WI38 (cell line): ENCODE data around the gene AEBP1.

ENCODE experiments used
- H3K4me3 ChIP-seq: 2 replicates; pipeline ENCODE4 v1.5.1; 2011; ENCODE audit warnings: low read depth, mild to moderate bottlenecking, control low read depth, low read length
- TF ChIP-seq, protein P1 (sequence below): IDR thresholded peaks from 2 replicates; pipeline ENCODE4 v1.5.1; 2012; ENCODE audit warnings: low read depth, mild to moderate bottlenecking, control low read depth, low read length

The AEBP1 gene

DNA sequence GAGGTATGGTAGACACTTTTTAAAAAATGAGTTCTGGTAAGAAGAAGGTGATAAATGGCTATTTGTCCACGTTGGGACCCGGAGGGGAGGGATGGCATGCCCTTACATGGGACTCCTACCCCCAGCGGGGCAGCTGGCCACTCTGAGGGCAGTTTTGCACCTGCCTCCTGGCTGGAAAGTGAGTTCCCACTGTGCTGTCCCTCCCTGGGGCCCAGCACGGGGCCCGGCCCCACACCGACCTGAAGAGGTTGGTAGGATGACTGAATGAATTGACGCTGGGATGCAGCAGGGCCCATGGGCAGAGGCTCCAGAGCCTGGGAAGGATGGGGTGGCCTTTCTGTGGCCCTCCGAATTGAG is 601 bp upstream of the AEBP1 start:
- TF ChIP-seq, protein P1, sequence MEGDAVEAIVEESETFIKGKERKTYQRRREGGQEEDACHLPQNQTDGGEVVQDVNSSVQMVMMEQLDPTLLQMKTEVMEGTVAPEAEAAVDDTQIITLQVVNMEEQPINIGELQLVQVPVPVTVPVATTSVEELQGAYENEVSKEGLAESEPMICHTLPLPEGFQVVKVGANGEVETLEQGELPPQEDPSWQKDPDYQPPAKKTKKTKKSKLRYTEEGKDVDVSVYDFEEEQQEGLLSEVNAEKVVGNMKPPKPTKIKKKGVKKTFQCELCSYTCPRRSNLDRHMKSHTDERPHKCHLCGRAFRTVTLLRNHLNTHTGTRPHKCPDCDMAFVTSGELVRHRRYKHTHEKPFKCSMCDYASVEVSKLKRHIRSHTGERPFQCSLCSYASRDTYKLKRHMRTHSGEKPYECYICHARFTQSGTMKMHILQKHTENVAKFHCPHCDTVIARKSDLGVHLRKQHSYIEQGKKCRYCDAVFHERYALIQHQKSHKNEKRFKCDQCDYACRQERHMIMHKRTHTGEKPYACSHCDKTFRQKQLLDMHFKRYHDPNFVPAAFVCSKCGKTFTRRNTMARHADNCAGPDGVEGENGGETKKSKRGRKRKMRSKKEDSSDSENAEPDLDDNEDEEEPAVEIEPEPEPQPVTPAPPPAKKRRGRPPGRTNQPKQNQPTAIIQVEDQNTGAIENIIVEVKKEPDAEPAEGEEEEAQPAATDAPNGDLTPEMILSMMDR: no peak
- H3K4me3 ChIP-seq: no peak overlapping the region

DNA sequence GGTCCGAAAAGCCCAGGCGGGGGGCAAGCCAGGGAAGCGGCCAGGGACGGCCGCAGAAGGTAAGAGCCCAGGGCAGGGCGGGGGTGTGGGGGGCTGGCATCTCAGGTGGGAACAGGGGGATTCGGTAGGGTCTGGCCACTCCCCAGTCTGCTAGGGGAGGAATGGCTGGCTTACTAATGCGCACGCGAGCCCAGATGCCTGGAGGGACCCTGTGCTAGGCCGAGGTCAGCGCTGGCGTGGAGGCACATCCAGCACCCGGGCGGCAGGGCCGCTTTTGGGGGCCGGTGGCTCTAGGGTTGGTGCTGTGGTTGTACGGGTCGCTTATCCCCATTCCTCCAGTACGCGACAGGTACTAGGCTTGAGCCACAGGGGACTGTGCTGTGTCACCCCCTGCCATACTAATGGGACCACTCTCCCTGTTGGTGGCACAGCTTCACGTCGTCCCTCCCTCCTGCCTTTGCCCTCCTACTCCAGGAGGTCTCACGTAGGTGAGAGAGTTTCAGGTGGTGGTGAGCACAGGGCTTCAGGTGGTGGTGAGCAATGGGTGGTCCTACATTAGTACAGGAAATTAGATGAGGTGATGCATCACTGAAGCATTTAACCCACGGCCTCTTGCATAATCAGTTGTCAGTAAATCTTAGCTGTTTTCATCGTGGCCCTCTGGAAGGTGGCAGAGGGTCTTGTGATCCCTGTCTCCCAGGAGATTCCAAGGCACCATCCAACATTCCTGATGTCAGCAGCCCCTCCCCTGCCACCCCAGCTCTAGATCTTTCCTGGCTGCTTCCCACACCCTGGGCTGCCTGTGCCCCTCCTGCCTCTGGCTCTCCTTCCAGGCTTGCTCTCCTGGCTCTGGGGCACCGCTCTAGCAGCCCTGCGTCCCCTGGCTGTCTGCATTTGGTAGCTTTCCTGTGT is 971 bp downstream of the AEBP1 start:
- H3K4me3 ChIP-seq: peak overlapping the region; percentile 61

DNA sequence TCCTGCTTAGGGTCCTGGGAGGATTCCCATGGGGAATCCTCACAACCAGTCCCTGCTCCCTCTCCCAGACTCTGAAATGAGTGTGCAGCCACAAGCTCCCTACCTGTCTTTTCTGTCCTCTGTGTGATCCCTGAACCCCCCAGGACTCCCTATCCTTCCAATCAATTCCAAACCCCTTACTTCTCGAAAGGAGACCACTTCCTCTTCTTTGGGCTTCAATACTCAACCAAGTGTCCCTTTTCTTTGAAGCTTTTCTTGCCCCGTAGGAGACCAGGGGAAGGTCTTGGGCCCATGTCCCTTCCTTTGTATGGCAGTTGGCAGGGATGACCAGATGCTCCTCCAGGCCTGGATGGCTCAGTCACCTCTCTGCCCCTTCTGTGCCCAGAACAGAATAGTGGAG is 1.7 kb downstream of the AEBP1 start:
- TF ChIP-seq, protein P1: no peak
- H3K4me3 ChIP-seq: peak overlapping the region; percentile 61

More for the DNA sequence above, 971 bp downstream of the AEBP1 start:
- TF ChIP-seq, protein P1: no peak

DNA sequence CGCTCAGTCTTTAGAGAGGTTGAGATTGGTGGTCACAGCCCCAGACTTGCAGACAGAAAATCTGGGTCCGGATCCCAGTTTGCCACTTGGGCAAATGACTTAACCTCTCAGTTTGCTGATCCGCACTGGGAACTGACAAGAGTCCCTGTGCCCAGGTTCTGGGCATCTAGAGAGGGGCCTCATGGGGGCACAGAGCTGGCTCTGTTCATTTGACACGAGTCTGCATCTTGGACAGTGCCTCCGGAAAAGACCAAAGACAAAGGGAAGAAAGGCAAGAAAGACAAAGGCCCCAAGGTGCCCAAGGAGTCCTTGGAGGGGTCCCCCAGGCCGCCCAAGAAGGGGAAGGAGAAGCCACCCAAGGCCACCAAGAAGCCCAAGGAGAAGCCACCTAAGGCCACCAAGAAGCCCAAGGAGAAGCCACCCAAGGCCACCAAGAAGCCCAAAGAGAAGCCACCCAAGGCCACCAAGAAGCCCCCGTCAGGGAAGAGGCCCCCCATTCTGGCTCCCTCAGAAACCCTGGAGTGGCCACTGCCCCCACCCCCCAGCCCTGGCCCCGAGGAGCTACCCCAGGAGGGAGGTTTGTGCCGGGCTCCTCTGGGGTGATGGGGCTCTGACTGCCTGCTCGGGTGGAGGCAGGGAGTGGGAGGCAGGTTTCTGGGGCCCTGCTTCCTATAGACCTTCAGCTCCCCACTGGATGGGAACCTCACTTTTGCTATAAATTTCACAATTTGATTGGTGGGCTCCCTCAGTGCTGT is 2.3 kb downstream of the AEBP1 start:
- H3K4me3 ChIP-seq: no peak overlapping the region
- TF ChIP-seq, protein P1: no peak

DNA sequence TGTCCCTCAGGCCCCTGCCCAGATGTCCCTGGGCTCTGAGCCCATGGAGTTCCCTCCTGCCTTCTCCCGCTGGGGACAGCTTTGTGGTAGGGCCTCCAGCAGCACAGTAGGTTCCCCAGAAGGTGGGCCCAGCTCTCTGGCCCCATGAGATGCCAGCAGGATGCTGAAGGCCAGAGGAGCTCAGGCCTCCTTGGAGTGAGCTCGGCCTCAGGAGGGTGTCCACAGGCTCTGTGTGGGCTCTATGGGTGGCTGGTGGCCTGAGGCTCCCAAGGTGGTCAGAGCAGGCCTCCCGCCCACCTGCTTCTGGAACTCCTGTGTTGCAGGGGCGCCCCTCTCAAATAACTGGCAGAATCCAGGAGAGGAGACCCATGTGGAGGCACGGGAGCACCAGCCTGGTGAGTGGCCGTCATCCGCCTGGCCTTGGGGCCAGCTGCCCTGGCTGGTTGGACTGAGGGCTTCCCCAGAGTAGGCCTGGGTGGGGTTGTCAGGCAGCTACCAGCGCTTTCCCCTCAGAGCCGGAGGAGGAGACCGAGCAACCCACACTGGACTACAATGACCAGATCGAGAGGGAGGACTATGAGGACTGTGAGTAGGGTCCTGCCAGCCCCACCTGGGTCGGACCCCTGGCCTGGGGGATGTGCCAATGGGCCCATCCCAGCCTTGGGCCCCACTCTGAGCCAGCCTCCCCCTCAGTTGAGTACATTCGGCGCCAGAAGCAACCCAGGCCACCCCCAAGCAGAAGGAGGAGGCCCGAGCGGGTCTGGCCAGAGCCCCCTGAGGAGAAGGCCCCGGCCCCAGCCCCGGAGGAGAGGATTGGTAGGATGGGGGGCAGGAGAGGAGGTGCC is 3.2 kb downstream of the AEBP1 start:
- TF ChIP-seq, protein P1: no peak
- H3K4me3 ChIP-seq: no peak overlapping the region

DNA sequence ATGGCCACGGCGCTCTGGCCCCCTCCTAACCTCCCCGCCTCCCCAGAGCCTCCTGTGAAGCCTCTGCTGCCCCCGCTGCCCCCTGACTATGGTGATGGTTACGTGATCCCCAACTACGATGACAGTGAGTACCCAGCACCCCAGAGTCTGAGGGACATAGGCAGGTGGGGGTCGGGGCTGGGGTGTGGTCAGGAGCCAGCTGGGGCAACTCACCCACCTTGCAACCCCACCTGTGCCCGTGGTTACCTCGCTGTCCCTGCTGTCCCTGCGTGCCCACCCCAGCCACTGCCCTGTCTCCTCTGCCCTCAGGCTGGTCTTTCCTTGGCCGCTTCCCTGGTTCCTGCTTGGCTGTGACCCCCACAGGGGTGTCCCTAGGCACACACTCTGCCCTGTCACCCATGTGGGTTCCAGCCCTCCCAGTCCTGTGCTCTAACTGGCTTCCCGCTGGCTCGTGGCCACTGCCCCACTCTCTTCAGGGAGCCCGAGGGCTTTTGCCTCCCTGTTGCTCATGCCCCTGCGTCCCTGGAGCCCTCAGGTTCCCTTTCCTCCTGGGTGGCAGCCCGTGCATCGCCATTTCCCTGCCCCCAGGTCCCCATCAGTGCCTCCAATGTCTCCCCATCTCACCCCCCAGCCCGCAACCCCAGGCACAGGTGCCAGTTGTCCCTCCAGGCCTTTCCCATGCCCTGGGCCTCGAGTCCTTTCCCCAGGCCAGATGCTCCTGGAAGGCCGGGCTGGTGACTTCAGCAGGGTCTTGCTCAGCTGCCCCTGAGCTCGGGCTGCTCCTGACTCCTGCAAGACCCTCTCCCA is 4.0 kb downstream of the AEBP1 start:
- TF ChIP-seq, protein P1: no peak
- H3K4me3 ChIP-seq: no peak overlapping the region
